ENCODE results near the gene TMEM121. TPM values are rescaled to one million over a fixed set of nuclear protein-coding genes. Genes with fewer than 3 reads are reported as not detected.

The TMEM121 gene
- total and polyA plus RNA-seq, 10 of the 15 experiments (the other 5 are each of a cell fraction or from before 2014, with no cell fraction given), result 0.04 to 4.9 (median 1.2) TPM; not detected in 2

DNA sequence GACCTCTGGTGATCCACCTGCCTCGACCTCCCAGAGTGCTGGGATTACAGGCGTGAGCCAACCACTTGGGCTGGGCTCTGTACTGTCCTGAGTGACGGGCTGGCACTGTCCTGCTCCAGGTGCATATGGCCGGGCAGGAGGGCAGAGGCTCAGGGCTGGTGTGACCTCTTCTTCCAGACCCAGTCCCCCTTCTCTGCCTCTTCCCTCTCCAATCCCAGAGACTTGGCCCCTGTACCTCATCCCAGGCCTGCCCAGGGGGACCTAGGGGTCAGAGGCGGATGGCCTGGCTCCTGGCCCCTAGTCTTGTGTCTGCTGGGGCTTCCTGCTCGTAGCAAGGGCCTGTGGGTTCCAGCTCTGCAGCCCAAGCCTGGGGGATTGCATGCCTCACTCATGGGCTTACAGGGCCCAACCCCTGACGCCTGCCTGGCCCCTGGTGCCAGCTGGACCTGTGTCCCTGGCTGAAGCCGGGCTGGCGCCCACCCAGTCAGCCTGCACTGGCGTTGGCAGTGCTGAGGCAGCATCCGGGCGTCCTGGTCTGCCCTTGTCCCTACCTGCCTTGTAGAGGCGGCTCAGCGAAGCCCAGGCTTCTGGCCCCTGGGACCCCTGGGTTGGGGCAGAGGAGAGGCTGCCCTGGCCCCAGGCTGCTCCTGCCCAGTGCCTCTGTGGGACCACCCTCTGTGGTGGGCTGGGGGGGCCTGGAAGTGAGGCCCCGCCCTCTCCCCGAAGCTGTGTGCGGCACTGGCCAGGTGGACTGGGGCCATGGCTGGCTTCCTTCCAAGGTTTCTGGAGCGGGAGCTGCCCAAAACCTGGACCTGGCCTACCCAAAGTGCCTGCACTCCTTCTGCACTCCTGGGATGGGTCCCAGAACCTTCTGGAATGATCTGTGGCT is 31.0 kb upstream of the TMEM121 start:
- Histone ChIP-seq H2AFZ (ENCODE audit: control insufficient read depth, low read depth, low read length) (no peak overlapping the region), H3K9ac (ENCODE audit: control insufficient read depth, insufficient read depth, low read length) (no peak overlapping the region), H3K27me3 (replicated peaks in 1 of 2; ENCODE audit: control insufficient read depth in 2 of 2, insufficient read depth in 2 of 2, low read length in 1 of 2) (no peaks in the 10 kb centered on the region), H3K9me3 (replicated peaks; ENCODE audit: control insufficient read depth, insufficient read depth, low read length) (no peaks in the 10 kb centered on the region), H3K36me3 (ENCODE audit: control insufficient read depth in 2 of 2, insufficient read depth in 2 of 2, low read length in 1 of 2) (no peaks in the 10 kb centered on the region; a peak in 1 of 4 replicates), H3K27ac (ENCODE audit: control insufficient read depth, insufficient read depth) (no peak overlapping the region), H3K4me3 (no peak overlapping the region), H3K4me2 (ENCODE audit: control insufficient read depth, insufficient read depth) (no peak overlapping the region), H4K20me1 (ENCODE audit: control insufficient read depth, insufficient read depth) (no peaks in the 10 kb centered on the region), H3K4me1 (ENCODE audit: control insufficient read depth, insufficient read depth, low read length) (peaks cover 7% of the 10 kb centered on the region), H3K79me2 (ENCODE audit: control insufficient read depth, insufficient read depth, low read length) (peaks cover 5% of the 10 kb centered on the region)
- CTCF ChIA-PET, result no interaction called here
- FAIRE-seq, result no peak
- no peak for DNase-seq (ENCODE audit: low read depth, low spot score)
- POLR2A ChIA-PET, result no interaction called here
- RAD21 ChIA-PET (ENCODE audit: unreplicated experiment), result no interaction called here
- 92% methylated on average over 18 of the region's 18 CpGs for WGBS (ENCODE audit: insufficient coverage, insufficient replicate concordance, low lambda C conversion rate, missing lambda C conversion rate)
- no TSS peak for BruUV-seq (replicated peaks)
- in situ Hi-C loops (cut with MboI) (no loop called here), intact Hi-C loops (cut with micrococcal nuclease; ENCODE audit: unreplicated experiment) (no loop called here)
- TF ChIP-seq SMC3 (IDR thresholded peaks at IDR 0.05; ENCODE audit: borderline replicate concordance, low read length) (no peak), DPF2 (IDR thresholded peaks at IDR 0.05) (no peak), CHD2 (IDR thresholded peaks at IDR 0.05; ENCODE audit: borderline replicate concordance, low read depth, low read length) (no peak), SREBF2 (IDR thresholded peaks at IDR 0.05; ENCODE audit: low read length) (no peak), FOS (IDR thresholded peaks at IDR 0.05; ENCODE audit: borderline replicate concordance, extremely low read depth, insufficient read length) (no peak), MEF2B (IDR thresholded peaks at IDR 0.05; ENCODE audit: partially characterized antibody, poor library complexity, severe bottlenecking) (no peak), SMAD5 (IDR thresholded peaks at IDR 0.05; ENCODE audit: low read depth) (no peak)
- no peak for ATAC-seq
- SMC1A ChIA-PET (ENCODE audit: uncharacterized antibody, unreplicated experiment), result no interaction called here

Data from GM12878 (cell line).